NCI-H526 (cell line): Measurements from ENCODE around the gene CFLAR.
"Not testable (repeated sequence)": the region's sequence is repeated elsewhere in the genome, so short reads cannot be mapped to it uniquely, and the experiment has no call there.

Experiments
- DNase-seq, 2 experiments: peaks; one replicate each; lab custom pipeline; 2025; lab: John Stamatoyannopoulos, UW

CFLAR gene

DNA sequence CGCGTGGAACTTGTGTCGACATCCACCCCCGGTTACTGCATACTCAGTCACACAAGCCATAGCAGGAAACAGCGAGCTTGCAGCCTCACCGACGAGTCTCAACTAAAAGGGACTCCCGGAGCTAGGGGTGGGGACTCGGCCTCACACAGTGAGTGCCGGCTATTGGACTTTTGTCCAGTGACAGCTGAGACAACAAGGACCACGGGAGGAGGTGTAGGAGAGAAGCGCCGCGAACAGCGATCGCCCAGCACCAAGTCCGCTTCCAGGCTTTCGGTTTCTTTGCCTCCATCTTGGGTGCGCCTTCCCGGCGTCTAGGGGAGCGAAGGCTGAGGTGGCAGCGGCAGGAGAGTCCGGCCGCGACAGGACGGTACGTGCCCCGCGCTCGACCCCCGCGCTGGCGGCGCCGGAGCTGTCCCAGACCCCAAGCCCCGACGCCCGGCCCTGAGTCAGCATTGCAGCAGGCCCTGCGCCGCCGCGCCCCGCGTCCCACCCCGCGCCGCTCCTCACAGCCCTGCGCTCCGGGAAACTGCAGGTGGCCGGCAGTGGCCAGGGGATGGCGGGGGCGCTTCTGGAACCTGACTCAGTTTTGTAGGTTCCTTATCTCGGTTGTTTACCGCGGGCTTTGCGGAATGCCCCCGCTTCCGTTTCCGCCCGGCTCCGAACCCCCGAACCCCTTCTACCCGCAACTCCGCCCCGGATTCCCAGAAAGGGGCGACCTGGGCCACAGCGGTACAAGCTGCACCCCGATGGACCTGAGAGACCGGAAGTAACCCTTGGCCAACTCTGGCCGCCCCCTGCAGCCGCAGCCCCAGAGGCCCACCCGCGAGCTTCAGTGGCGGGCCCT, at the start of gene CFLAR:
TSS of gene CFLAR (plus strand) at position 50 of the 844 bp plus-strand sequence. CDS start 13,702 bp downstream, outside the sequence.
- DNase-seq, result peak; percentile 69 to 79

DNA sequence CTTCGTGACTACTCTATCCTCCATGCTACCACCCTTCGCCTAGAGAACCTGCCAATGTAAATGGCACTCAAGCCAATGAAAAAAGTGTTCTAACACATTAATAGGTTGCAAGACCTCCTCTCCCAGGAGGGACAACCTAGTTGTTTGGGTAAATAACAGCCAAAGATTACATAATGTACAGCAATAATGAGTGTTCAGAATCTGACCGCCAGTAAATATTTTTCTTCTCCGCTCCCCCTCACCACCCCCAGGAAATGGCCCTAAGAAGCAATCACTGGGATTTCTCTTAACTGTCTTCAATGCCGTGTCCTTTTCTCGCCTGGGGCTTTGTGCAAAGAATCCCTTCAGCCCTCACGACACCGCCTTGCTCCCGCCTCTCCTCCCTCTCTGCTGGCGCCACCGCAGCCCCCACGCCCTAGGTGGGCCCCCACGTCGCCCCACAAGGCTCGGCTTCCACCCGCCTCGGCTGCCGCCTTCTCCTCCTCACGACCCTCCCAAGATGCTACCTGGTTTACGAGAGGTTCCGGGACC, 45.0 kb upstream of the CFLAR start:
- peak in 1 of 2 experiments; percentile 38 for DNase-seq

DNA sequence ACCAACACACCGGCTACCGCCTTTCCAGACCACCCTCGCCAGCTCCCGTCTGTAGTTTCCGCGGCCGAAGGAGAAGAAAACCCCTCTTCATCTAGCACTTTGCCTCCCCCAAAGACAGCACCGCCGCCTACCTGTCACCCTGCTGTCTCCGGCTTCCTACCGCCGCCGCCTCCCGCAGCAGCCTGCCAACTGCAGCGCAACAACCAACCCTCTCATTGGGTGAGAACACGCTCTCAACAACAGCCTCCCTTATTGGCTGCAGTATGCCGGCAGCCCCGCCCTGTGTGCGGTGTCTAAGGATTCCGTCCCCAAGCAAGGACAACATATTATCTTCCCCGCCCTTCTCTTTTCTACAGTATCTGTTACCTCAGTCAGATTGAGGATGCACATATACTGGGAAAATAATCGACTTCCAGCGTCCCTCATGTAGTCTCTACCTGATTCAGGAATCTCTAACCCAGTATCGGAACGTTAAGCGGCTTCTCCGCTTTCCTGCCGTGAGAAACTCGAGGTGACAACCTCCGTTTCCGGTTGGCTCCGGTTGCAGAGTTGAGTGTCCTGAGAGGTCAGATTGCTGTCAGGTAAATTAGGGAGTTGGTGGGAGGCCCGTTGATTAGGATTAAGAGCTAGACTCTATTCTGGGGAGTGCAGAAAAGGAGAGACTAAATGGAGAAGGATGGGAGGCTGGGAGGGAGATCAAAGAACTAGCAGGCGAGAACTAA, 44.3 kb upstream of the CFLAR start, which contains the start of the genes HYCC2 and NDUFB3:
TSS of gene HYCC2 (minus strand) at position 193 of the 722 bp plus-strand sequence. CDS start 47,662 bp downstream, outside the sequence.
TSS of gene NDUFB3 (plus strand) at position 523 of the 722 bp plus-strand sequence. CDS start 6,882 bp downstream, outside the sequence.
- DNase-seq, result peak; percentile 96

DNA sequence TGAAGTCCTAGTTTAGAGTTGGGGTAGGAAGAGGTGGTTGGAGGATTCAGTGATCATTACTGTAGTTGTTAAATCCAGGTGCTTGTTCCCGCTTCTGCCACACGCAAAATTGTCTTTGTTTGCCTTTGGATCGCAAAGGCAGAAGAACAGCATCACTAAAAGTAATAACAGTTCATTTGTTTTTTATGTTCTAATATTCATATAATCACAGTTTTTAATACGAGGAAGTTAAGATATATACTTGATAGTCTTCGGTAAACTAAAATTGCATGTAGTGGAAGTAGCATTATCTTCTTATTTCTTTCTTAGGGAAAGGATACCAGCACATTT, 43.8 kb upstream of the CFLAR start:
- DNase-seq, result no peak

DNA sequence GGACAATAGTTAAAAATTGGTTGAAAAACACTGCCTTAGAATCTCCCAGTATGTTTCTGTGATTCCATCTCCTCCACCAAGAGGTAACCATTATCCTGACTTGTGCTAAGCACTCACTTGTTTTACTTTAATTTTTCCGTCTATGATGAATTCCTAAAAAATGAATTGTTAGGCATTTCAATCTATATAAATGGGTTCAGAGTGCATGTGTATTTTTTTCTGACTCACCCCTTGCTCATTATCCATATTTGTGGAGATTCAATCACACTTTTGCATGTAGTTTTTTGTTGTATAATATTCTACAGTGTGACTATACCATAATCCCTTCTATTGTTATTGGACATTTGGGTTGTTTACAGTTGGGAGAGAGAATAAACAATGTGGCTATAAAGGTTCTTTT, 42.9 kb upstream of the CFLAR start:
- no peak for DNase-seq

DNA sequence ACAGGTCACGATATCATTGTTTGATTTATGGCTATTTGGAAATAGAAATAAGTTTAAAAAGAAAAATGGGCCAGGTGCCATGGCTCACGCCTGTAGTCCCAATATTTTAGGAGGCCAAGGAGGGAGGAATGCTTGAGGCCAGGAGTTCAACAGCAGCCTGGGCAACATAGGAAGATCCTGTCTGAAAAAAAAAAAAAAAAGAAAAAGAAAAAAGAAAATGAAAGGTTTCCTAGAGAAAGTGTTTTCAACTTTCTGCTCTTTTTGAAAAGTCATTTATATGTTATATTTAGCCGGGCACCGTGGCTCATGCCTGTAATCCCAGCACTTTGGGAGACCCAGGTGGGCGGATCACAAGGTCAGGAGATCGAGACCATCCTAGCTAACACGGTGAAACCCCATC, 41.0 kb upstream of the CFLAR start:
- no peak for DNase-seq

DNA sequence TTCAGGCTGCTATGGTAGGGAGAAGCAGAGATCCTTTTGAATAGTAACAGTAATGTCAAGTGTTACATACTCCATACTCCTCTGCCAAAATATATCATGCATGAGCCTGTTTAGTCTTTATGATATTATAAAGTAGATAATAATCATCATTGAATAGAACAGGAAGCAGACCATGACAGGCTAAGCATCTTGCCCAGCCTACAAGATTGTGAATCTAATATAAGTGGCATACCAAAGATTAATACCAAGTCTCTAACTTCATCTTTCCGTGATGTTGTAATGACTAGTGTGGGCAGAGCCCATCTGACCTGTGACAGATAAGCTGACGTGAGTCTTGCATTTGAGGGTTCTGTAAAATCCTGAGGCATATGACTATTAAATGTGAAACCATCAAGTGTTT, 31.1 kb upstream of the CFLAR start:
- no peak for DNase-seq

DNA sequence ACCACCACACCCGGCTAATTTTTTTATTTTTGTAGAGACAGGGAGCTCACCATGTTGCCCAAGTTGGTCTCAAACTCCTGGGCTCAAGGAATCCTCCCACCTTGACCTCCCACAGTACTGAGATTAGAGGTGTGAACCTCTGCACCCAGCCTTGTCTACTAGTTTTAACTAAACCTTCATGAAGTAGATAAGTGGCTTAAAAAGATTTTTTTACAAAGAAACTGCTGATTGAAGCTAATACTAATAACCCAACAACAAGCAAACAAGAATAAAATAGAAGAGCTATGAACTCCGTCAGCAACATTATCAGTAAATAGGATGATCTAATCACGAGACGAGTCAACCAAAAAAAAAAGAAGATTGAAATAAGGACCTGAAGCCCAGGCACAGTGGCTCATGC, 25.4 kb upstream of the CFLAR start:
- DNase-seq, result no peak

DNA sequence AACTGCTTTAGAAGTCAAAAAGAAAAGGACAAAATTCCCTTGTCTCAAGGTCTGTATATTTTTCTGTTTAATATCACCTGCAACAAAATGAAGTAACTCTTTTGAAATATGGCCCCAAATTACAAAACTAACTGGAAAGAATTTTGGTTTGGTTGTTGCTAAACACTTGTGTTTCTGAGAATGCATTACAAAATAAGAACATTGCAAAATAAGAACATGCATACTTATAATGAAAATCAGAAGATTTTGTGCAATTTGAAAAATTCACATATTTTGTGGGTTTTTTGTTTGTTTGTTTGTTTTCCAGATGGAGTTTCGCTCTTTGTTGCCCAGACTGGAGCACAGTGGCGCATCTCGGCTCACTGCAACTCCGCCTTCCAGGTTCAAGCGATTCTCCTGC, 22.4 kb upstream of the CFLAR start:
- no peak for DNase-seq

DNA sequence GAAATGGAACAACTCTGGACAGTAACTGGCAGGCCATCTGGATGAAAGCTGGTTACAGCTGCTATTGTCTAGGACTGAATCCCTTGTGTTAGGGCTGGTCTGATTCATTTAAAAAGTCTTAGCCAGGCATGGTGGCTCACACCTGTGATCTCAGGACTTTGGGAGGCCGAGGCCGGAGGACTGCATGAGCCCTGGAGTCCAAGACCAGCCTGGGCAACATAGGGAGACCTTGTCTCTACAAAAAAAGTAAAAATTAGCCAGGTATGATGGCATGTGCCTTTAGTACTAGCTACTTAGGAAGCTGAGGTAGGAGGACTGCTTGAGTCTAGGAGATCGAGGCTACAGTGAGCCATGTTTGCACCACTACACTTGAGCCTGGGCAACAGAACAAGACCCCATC, 15.5 kb upstream of the CFLAR start:
- no peak for DNase-seq

DNA sequence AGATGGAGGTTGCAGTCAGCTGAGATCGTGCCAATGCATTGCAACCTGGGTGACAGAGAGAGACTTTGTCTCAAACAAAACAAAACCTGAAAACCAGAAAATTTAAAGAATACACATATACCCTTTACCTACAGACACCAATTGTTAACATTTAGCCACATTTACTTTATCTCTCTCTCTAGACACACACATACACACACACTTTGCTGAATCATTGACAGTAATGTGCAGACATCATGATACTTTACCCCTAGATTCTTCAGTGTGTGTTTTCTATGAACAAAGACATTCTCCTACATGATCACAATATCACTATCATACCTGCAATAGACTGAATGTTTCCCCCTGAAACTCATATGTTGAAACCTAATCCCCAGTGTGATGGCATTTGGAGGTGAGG, 10.2 kb upstream of the CFLAR start:
- no peak for DNase-seq

DNA sequence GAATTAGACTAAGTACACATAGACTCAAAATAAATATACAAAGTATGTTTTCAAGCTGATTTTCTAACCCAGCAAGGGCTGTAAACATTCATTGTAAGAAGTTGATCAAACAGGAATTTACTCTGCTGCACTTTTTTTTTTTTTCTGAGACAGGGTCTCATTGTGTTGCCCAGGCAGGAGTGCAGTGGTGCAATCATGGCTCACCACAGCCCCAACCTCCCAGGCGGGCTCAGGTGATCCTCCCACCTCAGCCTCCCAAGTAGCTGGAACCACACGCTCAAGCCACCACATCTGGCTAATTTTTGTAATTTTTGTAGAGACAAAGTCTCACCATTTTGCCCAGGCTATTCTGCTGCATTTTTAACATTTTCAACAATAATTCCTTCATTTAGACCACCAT, 8.3 kb upstream of the CFLAR start:
- no peak for DNase-seq

DNA sequence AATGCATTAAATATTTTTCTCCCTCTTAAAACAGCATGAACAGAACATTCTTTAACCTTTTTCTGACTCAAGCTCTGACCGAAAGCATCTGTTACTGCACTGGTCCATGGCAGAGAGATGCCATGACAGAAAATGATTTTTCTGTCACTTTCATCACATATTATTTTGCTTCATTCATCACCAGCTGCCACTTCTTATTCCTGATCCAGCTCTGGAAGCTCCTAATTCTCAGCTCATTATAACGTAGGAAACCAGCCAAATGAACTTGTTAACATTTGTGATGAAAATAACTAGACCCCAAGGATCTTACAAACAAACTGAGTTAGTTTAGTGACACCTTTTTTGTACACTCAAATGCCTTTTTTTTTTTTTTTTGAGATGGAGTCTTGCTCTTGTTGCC, 7.6 kb upstream of the CFLAR start:
- no peak for DNase-seq

DNA sequence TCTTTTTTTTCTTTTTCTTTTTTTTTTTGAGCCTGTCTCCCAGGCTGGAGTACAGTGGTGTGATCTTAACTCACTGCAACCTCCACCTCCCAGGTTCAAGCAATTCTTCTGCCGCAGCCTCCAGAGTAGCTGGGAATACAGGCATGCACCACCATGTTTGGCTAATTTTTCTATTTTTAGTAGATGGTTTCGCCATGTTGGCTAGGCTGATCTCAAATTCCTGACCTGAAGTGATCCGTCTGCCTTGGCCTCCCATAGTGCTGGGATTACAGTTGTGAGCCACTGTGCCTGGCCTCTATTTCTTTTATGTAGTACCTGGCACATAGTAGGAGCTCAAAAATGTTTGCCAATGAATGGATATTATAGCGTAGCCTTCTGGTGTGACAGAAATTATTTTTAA, 6.8 kb upstream of the CFLAR start:
- no peak for DNase-seq

DNA sequence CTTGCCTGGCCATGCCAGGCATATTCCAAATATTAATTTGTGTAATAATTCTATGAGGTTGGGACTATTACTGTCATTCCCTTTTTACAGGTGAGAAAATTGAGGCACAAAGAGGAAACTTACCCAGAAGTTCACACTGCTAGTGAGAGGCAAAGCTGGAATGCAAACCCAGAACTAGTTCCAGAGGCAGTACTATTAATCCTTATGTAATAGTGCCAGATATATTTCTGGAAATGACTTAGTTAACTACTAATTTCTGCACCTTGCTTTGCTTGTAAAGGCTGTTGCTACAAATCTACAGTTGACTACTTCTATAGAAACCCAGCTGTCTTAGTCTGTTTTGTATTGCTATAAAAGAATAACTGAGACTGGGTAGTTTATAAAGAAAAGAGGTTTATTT, 5.3 kb upstream of the CFLAR start:
- no peak for DNase-seq

DNA sequence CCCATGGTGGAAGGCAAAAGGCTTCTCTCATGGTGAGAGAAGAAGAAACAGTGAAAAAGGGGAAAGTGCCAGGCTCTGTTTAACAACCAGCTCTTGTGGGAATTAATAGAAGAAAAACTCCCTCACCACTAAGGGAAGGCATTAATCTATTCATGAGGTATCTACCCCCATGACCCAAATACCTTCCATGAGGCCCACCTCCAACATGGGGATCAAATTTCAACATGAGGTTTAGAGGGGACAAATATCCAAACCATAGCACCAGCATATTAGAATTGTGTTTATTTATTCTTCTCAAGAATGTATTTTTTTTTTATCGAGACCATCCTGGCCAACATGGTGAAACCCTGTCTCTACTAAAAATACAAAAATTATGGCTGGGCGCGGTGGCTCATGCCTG, 4.9 kb upstream of the CFLAR start:
- DNase-seq, result no peak

DNA sequence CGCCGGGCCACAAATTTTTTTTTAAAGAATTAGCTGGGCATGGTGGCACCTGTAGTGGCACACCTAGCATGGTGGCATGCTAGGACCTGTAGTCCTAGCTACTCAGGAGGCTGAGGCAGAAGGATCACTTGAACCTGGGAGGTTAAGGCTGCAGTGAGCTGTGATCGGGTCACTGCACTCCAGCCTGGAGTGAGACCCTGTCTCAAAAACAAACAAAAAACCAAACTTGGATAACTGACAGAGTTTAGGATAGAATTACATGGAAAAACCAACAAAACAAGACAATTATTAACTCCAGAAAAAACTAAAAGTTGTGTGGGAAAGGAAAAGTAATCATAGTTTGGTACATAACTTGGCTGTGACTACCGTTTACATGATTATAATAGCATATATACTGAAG, 1.6 kb upstream of the CFLAR start:
- no peak for DNase-seq

DNA sequence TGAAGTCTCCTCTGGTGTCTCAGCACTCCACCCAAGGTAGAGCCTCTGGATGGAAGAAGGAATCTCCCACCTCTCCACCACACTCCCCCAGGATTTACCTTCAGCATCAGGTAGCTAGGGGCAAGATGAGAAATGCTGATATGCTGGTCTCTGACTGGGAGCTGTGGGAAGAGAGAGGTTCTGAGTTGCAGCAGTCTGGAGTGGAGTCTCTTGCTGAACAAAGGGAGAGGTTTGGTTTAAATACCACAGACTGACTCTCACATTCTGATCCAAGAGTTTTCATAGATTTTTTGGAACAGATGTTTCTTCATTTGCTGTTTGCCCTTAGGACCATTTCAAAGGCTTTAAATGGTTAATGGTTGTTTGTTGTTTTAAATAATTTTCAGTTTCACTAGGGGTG, 1.1 kb upstream of the CFLAR start:
- DNase-seq, result no peak

DNA sequence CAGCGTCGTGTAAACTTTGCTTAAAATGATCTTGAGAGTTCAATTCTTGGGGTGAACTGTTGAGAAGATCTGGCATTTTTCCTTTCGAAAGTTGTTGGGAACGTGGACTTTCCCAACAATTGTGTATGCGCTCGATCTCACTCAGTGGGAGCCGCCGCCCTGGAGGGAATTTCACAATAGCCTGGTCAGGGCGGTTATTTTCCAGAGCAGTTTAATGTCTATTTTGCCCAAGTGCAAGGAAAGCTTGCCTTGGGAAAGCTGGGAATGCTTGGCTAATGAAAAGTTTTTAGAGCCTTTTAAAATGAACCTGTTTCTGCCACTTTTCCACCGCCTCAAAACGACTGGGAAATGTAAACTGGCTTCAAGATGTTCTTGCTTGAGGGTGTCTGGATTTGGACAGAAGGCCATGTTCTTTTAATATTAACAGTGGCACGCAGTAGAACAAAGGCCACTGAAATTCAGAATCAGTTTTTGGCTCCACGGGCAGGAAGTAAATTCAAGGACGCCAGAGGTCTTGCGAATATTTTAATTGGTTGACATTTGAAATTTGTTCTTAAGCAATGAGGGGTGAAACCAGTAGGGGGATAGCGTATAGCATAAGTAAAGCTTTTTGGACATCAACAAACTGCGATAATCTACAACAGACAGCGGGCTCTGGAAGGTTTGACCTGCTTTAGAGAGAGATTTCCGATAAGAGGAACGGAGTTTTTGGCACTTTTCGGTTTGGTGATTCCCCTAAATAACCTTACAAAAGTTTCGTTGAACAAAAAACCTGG, 1.2 kb downstream of the CFLAR start:
- DNase-seq, result peak; percentile 42 to 67

DNA sequence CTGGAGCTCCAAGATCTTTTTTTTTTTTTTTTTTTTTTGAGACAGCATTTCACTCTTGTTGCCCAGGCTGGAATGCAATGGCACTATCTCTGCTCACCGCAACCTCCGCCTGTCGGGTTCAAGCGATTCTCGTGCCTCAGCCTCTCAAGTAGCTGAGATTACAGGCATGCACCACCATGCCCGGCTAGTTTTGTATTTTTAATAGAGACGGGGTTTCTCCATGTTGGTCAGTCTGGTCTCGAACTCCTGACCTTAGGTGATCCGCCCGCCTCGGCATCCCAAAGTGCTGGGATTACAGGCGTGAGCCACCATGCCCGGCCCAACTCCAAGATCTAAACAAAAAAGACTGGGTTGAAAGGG, 1.8 kb downstream of the CFLAR start:
- DNase-seq, result not testable (repeated sequence)

DNA sequence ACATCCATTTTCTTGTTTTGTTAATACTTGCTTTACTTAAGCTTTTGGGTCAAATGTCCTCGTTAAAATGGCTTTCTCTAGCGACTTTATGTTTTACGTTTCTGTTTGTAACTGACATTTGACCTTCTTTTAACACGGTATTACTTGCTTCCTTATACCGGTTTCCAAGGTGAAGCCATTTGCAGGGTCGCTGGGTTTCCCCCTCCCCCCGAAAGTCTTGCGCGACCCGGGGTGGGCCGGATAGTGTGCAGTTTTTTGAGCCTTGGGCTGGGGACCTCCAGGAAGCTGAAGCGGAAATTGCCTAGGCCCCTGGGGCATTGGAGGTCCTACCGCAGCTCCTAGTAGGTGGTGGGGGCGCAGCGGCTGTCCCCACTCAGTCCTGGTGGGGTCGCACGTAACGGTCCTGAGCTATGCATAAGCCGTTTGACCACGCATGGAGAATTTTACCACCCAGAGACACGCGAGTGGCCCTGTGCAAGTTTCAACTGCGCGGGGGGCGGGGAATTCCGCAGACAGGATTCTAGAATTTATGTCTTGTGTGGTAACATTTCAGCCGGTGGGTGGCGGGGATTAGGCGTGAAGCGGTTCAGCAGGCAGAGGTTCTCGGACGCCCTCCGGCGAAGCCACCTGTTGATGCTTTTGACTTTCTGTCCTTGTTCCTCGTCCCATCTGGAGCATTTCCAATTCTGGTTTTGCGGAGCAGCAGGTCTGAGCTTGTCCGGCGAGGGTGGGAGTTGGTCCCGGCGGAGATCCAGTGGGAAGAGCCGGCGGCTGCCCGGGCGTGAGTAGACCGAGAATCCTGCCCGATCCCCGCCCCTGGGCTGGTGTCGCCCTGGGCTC, 2.4 kb downstream of the CFLAR start:
- peak; percentile 70 to 92 for DNase-seq
